Measurements from ENCODE around the gene NSUN2.
"Not testable (repeated sequence)": the region's sequence is repeated elsewhere in the genome, so short reads cannot be mapped to it uniquely, and the experiment has no call there.

The NSUN2 gene

DNA sequence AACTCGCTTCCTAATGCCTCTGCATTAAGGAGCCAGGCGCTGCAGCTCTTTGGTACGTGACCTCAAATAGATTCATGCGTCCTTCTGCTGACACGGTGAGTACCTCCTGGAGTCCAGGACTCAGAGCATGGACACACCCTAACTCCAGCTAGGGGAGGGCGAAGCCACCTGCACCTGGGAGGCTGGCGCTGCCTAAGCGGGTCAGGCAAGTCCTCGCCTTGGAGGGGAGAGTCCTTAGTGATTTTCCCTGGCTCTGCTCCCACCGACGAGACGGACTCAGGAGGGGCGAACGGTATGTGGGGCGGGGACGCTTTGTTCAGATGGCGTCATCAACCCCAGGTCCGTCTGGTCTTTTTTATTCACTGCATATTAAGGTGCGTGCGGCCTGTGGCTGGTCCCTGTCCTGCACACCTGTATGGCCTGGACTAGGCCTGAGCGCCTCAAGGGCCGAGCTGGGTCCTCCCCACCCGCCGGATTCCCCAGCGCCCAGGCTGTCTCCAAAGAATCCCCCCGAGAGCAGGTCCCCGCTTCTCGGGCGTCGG lies 50.3 kb downstream of the NSUN2 start:
- DNase-seq (ENCODE audit: low spot score) = no peak

DNA sequence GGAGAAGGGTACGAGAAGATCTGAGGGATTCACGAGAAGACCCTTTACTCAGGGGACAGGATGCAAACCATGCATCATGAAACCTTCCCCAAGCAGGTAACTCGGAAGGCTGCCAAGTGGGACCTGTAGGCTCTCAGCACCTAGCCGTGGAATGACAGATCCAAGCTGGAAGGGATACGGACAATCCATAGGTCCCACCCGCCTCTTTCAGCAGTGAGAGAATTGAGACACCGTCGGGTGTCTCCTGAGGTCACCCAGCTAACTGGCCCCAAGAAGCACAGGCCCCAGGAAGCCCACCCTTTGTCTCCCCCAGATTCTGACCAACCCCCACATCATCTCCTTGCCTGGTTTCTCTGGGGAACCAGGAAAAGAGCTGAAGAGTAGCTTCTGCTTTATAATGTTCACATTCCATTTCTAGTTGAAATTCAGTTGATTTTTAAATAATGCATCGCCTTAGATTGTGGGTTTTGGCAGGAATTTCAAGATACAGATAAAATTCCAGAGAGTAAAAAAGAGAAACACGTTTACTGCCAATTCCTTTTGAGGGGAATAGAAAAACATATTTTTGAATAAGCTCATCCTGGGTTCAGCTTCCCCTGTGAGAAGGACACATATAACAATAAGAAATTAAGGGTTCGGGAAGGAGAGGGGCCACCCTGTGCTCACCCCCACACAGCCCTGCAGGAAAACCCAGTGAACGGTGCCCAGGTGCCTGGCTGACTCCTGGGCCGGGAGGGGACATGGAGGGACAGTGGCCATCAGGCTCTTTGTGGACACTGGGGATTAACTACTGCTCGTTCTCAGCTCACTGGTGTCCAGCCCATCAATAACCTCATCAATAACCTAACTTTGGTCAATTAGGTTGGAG lies 51.1 kb downstream of the NSUN2 start:
- no peak for DNase-seq (ENCODE audit: low spot score)

DNA sequence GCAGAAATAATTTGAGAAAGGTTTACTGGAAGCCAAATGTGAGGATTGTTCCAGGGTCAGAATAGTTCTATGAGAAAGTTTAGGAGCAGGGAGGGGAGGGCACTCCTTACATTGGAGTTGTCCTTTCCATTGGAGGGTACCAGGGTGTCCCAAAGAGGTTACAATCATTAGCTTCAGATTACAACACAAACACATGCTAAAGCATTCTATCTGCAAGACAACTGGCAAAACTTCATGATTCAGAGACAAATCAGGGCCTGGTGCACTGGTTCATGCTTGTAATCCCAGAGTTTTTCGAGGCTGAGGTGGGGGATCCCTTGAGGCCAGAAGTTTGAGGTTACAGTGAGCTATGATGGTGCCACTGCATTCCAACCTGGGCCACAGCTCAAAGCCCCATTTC lies 51.8 kb downstream of the NSUN2 start:
- no peak for DNase-seq (ENCODE audit: low spot score)

DNA sequence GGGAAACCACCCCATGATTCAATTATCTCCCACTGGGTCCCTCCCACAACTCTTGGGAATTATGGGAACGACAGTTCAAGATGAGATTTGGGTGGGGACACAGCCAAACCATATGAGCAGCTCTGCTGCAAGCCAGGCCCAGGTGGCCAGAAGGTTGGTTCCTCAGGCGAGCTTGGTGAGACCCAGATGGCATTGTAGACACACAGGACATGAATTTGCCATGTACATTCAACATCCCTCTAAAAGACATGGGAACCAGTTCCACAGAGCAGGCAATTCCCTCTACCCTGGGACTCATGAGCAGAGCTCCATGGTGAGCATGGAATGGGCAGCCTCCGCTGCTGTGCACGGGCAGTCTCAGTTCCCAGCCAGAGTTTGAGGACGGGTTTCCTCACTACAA lies 53.3 kb downstream of the NSUN2 start:
- DNase-seq (ENCODE audit: low spot score) = no peak

DNA sequence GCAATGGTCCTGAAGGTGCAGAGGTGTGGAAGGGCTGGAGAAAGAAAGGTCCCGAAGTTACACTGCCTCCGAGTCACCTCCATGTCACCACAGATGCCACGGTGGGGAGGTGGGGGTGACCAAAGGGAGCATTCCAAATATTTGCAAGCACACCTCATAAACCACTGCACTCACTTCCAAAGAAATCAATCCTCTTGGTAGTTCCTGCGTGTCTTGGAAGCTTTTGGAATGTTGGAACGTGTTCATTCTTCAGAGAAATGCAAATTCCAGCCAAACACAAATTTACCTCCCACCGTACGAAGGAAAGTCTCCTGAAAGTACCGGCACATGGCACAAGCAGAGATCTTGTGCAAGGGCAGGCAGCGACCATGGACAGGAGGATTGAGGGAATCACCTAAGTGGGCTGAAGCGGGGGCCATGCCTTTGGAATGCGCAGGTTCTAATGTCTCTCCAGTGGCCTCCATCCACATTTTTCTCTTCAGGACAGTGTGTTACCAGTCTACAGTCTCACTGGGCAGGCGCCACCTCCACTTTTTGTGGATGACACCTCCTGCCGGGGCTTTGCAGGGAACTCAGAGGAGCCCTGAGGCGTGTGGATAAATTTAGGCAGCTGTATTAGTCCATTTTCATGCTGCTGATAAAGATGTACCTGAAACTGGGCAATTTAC lies 54.0 kb downstream of the NSUN2 start:
- DNase-seq (ENCODE audit: low spot score) = no peak

DNA sequence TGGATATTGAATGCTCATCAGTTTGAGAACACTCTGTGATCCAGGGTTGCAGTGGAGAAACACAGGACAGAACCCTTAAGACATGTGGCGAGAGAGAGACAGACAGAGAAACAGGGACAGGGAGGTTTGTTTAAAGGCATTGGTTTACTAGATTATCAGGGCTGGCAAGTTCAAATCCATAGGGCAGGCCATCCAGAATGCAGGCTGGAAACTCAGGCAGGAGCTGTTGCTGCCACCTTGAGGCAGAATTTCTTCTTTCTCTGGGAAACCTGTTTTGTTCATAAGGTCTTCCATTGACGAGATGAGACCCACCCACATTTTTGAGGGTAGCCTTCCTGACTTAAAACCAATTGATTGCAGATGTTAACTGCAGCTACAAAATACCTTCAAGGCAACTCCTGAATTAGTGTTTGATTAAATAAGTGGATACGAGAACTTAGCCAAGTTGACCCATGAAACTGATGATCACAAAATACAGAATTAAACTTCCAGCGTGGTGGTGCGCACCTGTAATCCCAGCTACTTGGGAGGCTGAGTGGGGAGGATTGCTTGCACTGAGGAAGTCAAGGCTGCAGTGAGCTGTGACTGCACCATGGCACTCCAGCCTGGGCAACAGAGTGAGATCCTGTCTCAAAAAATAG lies 55.9 kb downstream of the NSUN2 start:
- peak; percentile 19 for DNase-seq (ENCODE audit: low spot score)

DNA sequence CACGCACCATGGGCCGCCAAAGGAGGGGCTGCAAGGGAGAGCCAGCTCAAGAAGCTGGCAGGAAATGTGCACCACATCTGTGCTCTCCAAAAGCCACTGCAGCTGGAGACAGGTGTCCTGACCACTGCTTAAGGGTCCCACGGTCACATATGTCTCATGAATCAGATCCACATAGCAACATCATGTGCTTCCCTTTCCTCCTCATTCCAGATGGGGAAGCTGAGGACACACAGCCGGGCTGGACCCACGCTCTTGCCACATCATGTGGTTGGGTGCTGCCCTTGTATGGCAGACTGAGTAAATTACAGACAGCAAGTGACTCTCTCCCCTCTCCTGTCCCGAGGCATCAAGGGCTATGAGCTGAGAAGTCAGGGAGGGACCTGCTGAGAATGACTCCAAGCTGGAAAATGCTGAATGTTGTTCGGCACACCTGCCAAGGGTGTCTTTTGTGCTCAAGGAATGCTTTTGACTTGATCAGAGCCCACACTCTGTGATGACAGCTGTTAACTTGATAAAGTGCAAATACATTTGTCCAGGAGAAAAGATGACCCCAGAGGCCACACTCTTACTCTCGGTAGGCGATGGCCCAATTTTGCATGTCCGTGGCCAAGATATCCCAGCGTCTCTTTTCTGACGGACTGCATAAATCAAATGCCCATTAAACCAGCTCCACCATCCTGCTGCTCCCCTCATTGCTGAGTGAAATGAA lies 58.2 kb downstream of the NSUN2 start:
- no peak for DNase-seq (ENCODE audit: low spot score)

DNA sequence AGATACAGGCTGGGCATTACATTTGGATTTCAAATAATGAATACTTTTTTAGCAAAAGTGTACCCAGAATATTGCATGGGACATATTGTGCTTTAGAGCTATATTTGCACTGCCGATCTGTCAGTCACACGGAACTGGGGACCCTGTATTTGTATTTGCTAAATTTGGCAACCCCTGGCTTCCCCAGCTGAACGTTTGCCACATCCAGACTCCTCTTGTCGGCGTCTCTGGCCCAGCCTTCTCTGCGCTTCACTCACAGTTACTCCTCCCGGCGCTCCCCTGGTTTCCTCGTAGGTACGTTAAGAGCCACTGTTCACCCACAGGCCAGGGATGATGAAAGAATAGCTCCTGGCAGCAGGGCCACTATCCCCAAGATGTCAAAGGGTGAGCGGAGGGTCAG lies 58.7 kb downstream of the NSUN2 start:
- no peak for DNase-seq (ENCODE audit: low spot score)

DNA sequence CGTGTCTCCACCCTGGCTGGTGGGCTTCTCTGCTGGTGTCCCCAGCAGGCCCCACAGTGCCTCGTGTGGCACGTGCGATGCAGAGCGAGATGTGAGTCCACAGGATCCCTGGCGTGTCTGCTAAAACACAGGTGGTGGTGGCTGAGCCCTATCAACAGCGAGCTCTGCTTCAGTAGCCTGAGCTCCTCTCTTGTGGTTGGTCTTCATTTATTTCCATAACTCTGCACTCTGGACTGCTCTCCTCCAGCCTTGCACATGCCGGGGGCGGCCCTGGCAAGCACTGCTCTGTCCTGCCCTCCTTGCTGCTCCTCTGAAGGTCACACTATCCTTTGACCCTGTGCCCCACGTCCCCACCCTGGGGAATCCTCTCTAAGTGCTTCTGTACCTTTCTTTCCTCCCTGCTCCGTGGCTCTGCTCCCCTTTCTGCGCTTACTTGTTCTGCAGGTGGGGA lies 59.2 kb downstream of the NSUN2 start:
- no peak for DNase-seq (ENCODE audit: low spot score)

DNA sequence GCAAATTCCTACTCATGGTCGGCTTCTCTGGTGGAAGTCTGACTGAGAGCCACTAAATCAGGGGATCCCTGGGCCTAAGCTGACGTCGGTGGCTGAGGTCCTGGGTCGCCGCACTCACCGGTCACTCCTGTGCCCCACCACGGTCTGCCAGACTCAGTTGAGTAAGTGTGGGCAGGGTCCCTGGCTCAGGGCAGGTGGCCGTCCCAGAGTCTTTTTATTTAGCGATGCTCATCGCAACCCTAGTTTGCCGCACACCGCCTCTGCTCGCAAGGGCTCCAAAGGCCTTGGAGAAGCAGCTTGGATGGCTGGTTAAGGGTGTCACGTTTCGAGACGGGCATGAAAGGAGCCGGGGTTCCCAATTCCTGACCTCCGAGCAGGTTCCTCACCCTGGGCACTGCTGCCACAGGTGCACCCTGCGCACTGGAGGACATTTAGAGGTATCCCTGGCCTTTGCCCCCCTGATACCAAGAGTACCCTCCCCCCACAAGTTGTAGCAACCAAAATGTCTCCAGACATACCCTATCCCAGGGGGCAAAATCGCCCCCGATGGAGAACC lies 59.9 kb downstream of the NSUN2 start:
- DNase-seq (ENCODE audit: low spot score) = no peak

DNA sequence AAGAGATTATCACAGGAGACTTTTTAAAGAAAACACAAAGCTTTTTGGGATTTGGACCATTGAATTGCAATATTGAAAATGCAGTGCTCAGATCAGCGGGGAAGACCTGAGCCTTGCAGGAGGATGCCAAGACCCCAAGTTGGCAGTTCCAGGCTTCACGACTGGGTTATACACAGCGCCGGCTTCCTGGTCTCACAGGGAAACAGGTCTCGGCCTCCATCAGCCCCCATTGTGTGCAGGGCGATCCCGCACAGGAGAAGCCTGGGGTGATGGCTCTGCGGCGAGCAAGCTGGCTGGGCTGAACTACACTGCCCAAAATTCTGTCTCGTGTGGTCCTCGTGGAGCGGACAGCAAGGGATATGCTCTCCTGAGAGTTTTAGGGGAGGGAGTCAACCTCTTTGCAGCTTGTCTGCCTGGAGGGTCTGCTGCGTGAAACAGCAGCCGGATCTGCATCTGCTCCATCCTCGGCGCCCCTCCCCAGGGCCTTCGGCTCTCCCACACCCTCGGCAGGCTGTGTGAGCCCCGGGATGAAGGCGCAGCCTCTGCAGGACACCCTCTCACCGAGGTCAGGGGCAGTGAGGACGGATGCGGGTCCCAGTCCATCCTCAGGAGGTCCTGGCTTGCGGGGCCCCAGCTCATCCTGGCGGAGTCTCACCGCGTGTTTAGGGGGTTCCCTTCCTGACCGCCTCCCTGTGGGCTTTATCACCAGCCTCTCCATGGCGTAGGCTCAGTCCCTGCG lies 60.6 kb downstream of the NSUN2 start:
- no peak for DNase-seq (ENCODE audit: low spot score)

DNA sequence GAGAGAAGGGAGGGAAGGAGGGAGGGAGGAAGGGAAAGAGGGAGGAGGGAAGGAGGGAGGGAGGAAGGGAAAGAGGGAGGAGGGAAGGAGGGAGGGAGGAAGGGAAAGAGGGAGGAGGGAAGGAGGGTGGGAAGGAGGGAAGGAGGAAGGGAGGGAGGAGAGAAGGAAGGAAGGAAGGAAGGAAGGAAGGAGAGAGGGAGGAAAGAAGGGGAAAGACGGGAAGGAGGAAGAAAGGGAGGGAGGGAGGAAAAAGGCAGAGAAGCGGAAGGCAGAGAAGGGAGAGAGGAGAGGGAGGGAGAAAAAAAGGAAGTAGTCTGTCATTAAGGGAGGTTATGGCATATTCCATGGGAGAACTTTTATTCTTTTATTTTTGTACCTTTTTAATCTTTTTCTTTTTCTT lies 61.2 kb downstream of the NSUN2 start:
- DNase-seq (ENCODE audit: low spot score) = not testable (repeated sequence)

DNA sequence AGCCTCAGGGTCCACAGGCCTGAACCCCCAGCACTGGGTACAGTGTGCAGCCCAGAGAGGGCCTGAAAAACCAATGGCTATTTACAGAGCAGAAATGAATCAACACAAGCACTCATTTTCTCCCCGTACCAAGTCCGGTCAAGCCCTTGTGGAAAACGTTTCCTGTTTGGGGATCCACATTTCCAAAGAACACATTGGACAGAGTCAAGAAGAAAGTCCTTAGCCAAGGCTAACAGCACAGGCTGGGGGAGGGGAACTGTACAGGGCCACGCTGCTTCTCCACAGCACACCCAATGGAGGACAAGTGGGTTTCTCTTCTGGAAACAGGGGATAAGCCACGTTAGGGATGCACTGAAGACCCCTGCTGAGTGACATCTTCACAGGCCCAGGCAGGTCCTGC lies 62.3 kb downstream of the NSUN2 start:
- DNase-seq (ENCODE audit: low spot score) = no peak

DNA sequence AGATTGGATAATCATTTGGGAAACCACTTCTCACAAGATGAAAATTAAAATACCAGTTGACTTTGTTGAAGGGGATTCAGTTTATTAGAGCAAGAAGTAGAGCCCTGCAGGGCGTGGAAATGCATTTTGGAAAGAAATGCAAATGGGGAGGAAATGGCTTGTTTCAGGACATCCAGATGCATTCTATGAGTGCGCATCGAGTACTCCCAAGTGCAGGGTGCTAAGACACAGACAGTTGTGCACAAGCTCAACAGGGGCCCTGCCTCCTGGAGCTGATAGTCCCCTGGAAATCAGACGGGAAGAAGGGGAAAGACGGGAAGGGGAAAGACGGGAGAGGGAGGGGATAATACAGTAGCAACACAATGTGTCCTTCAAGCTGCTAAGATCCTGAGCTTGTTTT lies 64.0 kb downstream of the NSUN2 start:
- DNase-seq (ENCODE audit: low spot score) = no peak

DNA sequence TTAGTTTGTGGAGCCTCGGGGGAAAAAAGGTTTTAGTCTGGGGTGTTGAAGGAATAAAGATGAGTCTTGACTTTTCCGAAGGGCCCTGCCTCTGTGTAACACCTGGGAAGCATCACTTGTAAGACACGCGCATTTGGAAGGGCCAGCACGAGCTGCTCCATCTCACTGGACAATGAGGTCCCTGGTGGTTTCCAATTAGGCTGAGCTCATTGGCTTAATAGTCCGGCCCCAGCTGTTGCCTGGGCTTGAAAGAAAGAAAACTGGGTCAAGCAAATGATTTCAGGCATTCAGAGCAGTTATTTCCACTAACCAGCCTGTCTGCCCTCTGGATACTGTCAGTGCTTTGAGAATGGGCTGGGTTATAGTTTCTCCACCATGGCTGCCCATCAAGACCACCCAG lies 64.5 kb downstream of the NSUN2 start:
- no peak for DNase-seq (ENCODE audit: low spot score)

DNA sequence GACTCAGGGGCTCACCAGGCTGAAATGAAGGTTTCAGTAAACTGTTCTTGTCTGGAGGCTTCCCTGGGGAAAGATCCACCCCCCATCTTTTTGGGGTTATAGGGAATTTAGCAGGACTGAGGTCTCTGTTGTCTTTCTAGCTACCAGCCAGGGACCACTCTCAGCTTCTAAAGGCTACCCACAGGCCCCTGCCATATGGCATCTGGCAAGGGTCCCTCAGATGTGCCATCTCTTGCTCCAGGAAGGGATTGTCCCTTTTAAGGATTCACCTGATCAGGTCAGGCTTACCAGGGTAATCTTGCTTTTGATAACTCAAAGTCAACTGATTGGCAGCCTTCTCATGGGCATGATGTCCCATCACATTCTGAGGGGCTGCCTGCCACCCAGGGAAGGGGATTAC lies 65.0 kb downstream of the NSUN2 start:
- no peak for DNase-seq (ENCODE audit: low spot score)

DNA sequence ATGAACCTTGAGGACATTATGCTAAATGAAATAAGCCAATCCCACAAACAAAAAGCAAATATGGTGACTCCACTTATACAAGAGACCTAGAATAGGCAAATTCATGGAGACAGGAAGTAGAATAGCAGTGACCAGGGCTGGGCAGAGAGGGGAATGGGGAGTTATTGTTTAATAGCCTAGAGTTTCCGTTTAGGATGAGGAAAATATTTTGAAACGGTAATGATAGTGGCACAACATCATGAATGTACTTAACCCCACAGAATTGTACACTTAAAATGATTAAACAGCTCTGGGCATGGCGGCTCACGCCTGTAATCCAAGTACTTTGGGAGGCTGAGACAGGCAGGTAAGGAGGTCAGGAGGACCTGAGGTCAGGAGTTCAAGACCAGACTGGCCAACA lies 65.8 kb downstream of the NSUN2 start:
- no peak for DNase-seq (ENCODE audit: low spot score)

DNA sequence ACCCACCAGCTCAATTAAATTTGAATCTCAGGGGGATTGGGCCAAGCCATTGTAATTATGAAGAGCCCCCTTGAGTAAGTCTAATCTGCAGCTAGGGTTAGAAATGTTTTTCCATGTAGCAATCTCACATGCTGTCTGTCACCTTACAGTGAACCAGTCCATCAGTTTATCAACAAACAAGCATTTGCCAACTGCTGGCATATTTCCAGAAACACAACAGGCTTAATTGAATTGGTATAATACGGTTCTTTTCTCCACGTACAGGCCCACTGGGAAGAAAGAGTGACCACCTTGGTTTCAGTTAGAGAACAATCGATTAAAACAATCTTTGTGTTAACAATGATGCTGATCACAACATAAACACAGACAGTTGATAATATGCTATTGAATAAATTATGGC lies 67.4 kb downstream of the NSUN2 start:
- no peak for DNase-seq (ENCODE audit: low spot score)

DNA sequence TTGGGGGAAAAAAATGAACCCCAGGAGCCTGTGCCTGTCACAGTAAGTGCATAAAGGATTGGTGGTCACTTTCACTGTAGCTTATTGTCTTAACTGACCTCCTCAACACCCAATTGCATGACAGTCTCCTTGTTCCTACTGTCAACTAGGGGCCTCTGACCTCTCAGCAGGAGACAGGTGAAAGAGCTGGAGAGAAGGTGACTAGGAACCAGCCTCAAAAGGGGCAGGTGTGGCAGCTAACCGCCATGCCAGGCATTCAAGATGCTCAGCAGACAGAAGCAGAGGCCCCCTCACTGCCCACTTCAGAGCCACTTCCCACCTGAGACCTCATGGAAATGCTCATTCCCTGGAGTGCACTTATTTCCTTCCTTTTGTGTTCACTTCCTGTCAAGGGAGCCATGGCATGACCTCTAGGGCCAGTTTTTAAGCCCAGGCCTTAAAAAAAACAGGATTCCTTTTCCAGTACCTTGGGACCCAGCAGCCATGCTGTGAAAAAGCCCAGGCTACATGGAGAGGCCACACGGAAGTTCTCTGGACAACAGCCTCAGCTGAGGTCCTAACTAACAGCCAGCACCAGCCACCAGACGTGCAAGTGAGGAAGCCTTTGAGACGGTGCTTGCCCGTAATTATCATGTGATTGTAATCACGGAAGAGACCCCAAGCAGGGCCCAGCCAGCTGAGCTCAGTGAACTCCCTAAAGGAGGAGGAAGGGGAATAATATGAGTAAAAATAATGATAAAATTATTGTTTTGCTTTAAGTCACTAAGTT lies 74.9 kb downstream of the NSUN2 start:
- no peak for DNase-seq (ENCODE audit: low spot score)

DNA sequence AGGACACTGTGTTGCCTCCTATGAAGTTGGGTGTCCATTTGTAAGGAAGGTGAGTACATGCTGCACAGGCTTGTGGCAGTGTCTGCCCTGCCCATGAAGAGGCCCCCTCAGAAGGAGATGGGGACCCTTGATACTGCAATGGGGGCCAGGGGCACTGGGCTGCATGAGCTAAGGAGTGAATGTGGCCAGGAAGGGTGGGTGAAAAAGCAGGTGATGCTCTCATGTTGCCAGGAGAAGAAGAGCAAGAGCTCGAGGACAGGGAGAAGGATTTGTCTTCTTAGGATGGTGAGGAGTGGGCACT lies 76.1 kb downstream of the NSUN2 start:
- no peak for DNase-seq (ENCODE audit: low spot score)

Data from putamen (tissue), 1 donor.